GM21528 (cell line): ENCODE measurements around the gene ANKRD53.

ENCODE experiments used
- ATAC-seq: cut with Tn5 transposase; IDR thresholded peaks from one replicate; pipeline ENCODE4 v1.9.1; 2021; ENCODE audit warnings: mild to moderate bottlenecking, moderate library complexity; ENCODE audit not compliant: unreplicated experiment, low FRiP score

ANKRD53 gene

GRCh38 chr2:70978341-70979179 is at the start of gene ANKRD53:
TSS of gene ANKRD53 (plus strand) at chr2:70978630. CDS start at chr2:70978646, 16 bp downstream.
- no peak for ATAC-seq

GRCh38 chr2:70930371-70931329 is 47.8 kb upstream of the ANKRD53 start:
- ATAC-seq, result no peak

- no peak for ATAC-seq
Measured at GRCh38 chr2:70931376-70932000, 46.9 kb upstream of the ANKRD53 start.

GRCh38 chr2:70932631-70933230 is 45.7 kb upstream of the ANKRD53 start:
- ATAC-seq, result no peak

GRCh38 chr2:70934981-70935380 is 43.4 kb upstream of the ANKRD53 start:
- no peak for ATAC-seq

GRCh38 chr2:70935468-70936164 is 42.8 kb upstream of the ANKRD53 start, which contains the start of gene ATP6V1B1:
TSS of gene ATP6V1B1 (plus strand) at chr2:70935900. CDS start at chr2:70935955, 55 bp downstream.
- ATAC-seq, result no peak

- no peak for ATAC-seq
Measured at GRCh38 chr2:70936165-70936978, 42.1 kb upstream of the ANKRD53 start.

- ATAC-seq, result no peak
Measured at GRCh38 chr2:70936979-70937811, 41.2 kb upstream of the ANKRD53 start.

GRCh38 chr2:70937866-70938585 is 40.4 kb upstream of the ANKRD53 start:
- ATAC-seq, result no peak

- no peak for ATAC-seq
Measured at GRCh38 chr2:70938586-70938950, 39.9 kb upstream of the ANKRD53 start.

- ATAC-seq, result no peak
Measured at GRCh38 chr2:70939001-70939838, 39.2 kb upstream of the ANKRD53 start.

GRCh38 chr2:70939839-70940580 is 38.4 kb upstream of the ANKRD53 start:
- ATAC-seq, result no peak

GRCh38 chr2:70941186-70941585 is 37.2 kb upstream of the ANKRD53 start:
- ATAC-seq, result no peak

GRCh38 chr2:70941701-70942100 is 36.7 kb upstream of the ANKRD53 start:
- ATAC-seq, result no peak

GRCh38 chr2:70942396-70943204 is 35.8 kb upstream of the ANKRD53 start:
- no peak for ATAC-seq
